ENCODE data around the gene DNMT1.

Gene DNMT1

DNA sequence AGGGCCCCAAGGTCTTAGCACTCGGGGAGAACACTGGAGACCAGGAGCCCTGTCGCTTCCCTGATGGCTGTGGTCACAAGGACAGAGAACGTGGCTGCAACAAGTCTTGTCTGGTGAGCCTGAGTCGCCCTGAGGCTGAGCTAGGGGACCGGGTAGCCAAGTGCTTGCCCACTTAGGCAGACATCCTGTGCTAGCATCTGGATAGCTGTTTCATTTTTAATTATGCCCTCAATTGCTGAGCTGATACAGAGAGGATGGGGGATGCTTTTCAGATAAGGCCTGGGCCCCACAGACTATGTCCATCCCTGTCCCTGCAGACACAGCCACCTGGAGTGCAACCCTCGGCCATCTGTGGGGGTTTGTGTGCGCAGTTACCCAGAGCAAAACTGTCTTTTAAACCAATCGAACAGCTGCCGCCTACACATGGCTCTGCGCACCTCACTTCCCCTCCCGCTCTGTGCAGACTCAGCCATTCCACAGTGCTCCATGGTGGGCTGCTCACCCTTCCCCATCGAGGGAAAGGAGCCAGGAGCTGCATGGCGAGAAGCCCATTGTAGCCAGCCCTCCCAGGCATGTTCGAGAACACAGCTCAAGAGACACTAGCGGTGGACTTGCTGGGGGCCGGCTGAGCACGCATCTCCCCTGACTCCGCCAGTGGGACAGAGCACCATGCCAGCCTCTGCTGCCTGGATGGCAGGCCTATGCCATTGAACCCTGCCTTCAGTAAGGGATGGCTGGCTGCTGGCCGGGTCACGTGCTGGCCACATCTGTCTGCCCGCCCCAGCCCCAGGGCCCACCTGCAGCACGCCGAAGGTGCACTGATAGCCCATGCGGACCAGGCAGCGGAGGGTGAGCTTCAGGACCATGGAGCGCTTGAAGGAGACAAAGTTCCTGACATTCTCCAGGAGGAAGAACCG lies 55.6 kb downstream of the DNMT1 start:
- DNase-seq, result no peak

DNA sequence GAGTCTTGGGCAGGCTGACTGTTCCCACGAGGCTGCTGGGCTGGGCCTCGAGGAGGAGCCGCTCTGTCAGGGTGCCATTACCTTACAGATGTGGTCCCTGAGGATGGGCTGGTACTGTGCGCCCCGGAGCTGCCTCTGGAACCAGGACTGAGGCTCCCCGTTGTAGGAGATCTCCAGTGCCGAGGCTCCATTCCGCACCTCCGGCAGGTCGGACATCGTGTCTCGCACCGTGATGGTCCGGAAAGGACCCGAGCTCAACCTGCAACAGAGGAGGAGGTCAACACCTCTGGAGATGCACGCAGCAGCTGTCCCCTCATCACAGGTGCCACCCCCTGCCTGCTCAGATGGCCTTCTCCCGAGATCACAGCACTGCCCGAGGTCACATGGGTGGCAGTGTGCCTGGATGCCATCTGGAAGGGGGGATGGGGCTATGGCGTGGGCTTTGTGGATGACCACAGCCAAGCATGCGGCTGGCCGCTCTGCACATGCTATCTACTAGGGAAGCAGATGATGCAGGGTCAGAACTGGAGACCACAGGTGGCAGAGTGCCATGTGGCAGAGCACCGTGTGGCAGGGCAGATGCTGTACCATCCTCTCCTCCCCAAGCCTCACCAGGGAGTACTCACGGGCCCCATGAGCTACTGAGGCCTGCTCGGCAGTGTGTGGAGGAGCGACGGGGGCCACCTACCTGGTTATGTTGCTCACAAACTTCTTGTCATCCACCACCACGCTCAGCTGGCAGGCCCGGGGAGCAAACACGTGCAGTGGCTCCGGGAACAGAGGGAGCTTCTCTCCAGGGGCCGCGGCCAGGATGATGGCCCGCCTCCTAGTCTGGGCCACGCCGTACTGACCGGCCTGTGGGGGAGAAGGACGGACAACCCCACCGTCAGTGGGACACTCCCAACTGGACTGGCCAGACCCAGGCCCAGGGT lies 56.7 kb downstream of the DNMT1 start:
- no peak for DNase-seq

DNA sequence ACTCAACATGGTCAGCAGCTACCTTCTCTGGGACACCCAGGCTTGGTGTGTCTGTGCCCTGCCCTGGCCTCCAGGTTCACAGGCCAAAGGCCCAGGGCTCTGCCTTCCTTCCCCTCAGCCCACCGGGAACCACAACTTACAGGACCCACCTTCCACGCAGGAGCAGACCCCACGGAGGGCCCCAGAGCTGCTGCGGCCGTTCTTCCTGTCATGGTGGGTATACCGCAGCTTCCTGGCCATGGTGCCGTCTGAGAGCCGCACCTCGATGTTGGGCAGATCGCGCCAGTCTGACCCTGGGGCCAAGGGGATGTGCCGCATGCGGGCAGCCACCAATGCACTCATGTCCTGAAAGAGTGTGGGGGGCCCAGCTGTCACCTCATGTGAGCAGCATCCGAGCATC lies 57.8 kb downstream of the DNMT1 start:
- DNase-seq, result no peak

DNA sequence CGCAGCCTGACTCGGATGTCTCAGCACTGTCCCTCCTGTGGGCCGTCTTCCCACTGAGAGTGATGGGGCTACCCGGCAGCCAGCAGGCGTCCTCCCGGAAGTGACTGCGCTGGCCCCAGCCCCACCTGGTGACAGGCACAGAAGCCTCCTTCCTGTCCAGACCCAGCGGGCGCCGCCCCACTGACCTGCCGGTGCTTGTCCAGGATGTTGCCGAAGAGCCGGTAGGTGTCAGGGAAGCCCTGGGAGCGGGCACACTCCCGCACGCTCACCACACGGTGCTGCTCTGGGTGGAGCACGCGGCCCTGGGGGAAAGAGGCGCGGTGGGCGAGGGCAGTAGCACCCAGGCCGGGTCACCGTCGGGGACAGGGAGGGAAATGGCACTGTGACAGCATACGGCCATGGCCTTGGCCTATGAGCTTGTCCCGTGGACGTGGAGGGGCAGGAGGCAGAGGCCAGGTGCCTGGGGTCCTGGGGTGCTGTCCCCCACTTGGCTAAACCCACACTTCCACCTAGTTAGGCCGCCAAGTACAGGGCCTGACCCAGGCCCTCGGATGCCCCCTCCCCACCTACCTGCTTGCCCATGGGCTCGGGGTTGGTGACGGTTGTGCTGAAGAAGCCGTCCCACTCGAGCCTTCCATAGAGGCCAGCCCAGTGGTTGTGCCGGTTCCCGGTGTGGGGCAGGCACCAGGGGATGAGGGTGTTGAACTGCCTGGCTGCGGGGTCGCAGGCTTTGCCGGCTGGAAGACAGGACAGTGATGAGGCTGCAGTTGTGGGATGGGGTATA lies 59.0 kb downstream of the DNMT1 start:
- DNase-seq, result no peak

DNA sequence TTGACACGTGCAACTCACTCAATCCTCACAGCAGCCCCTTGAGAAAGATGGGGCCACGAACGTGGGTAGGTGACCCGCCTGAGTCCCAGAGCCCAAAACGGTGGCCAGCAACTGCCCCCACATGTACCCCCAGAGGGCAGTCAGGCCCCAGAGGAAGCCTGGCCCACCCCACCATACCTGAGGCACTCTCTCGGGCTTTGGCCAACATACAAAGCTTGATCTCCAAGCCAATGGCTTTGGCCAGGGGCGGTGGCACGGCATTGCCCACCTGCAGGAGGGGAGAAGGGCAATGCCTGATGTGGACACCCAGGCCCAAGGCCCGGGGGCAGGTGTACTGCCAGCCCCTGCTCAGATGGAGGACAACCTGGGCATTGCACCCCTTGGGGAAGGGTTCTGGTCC lies 60.7 kb downstream of the DNMT1 start:
- DNase-seq, result no peak

DNA sequence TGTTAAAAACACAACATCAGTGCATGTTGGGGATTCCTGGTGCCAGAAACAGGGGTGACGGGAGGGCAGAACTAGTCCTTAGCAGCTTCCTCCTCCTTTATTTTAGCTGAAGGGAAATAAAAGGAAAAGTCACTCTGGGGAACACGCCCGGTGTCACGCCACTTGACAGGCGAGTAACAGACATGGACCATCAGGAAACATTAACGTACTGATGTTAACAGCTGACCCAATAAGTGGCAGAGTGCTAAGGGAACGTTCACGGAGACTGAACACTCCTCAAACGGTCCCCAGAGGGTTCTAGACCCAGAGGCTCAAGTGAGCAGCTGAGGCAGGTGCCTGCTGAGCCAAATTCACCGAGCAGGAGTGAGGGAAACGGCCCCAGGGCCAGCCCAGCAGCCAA lies 61.2 kb downstream of the DNMT1 start:
- no peak for DNase-seq

DNA sequence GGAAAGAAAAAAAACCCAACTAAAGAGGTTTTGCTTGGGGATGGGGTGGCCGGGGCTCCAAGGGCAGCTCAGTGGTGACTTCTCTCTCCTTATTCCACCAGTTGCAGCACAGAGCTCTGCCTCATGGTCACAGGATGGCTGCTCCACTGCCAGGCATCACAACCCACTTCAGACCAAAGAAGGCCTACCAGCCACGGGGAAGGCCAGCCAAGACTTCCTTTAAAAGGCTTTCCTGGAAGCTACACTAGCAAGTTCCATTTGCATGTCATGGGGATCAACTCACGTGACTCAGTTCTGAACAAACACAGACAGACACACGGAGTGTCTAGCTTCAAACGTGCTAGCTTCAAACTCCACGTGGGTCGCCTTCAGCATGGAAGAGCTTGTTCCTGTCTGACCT lies 61.8 kb downstream of the DNMT1 start:
- no peak for DNase-seq

DNA sequence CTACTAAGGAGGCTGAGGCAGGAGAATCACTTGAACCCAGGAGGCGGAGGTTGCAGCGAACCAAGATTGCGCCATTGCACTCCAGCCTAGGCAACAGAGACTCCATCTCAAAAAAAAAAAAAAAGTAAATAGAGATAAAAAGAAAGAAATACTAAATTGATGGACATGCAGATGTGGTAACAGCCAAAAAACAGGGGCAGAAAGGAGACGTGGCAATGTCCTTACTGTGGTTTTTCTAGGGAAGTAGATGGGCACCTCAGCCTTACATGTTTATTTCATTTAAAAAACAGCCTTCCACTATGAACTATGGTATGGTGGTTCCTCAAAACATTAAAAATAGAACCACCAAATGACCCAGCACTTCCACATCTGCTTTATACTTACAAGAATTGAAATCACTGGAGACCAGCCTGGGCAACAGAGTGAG lies 68.5 kb downstream of the DNMT1 start:
- DNase-seq, result no peak

DNA sequence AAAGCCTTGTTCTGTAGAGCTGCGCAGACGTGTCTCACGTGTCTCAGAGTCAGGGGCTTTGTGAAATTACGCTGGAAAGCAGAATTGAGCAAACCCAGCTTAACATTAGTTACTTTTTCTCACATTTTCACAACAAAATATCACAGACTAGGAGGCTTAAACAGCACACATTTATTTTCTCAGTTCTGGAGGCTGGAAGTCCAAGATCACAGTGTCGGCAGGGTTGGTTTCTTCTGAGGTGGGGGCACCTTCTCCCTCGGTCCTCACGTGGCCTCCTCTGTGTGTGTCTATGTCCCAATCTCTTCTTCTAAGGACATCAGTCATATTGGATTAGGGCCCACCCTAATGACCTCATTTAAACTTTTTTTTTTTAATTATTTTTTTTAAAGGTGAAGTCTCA lies 70.3 kb downstream of the DNMT1 start:
- DNase-seq, result no peak

DNA sequence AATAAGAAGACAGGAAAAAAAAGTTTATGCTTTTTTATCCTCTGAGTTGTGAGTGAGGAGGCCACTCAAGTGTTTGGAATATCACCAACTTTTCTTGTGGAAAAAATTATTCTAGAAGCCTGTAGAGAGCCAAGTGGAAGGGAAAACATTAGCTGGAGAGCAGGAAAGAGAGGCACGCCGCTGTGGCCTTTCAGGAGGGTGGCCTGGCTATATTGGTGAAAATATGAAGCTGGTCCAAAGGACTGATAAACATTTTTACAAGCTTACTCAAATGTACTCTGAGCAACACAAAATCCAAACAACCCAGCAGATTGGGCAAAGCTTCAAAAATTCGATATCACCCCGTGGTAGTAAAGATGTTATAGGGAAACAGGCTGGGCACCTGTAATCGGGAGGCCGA lies 72.7 kb downstream of the DNMT1 start:
- DNase-seq, result no peak

DNA sequence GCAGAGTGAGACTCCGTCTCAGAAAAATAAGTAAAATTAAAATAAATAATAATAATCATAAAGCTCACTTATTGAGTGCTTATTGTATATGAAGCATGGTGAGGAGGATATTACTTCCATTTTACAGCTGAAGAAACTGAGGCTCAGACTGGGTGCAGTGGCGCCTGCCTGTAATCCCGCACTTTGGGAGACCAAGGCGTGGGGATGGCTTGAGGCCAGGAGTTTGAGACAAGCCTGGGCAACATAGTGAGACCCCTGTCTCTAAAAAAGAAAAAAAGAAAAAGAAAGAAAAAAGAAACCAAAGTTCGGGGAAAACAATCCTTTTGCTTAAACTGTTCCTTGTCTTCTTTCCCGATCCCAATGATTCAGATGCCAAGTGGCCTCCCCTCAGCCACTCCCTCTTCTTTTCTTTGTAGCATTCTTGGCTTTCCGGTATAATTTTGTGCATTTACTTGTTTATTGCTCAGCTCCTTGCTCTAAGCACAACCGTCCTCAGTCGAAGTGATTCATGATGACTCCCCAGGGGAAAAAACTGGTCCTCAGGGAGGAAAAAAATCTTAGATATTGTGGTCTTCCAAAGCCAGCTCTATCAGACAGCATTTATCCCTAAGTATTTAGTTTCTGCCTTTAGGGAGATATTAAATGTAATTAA lies 74.1 kb downstream of the DNMT1 start:
- no peak for DNase-seq

DNA sequence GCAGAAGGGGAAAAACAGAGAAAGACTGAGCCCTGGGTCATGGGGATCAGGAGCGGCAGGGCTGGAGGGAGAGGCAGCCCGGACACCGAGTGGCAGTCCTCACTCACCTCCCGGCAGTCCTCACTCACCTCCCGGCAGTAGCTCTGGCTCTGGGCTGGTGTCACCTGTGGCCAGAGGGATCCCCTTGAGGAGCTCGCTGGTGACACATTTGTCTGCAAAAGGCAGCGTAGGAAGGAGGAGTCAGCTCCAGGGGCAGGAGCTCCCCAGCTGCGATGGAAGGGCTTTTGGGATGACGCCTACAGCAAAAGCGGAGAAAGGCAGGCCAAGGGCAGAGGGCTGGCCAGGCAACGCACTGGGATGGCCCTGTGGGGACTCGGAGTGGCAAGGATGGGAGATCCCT lies 75.8 kb downstream of the DNMT1 start:
- no peak for DNase-seq

DNA sequence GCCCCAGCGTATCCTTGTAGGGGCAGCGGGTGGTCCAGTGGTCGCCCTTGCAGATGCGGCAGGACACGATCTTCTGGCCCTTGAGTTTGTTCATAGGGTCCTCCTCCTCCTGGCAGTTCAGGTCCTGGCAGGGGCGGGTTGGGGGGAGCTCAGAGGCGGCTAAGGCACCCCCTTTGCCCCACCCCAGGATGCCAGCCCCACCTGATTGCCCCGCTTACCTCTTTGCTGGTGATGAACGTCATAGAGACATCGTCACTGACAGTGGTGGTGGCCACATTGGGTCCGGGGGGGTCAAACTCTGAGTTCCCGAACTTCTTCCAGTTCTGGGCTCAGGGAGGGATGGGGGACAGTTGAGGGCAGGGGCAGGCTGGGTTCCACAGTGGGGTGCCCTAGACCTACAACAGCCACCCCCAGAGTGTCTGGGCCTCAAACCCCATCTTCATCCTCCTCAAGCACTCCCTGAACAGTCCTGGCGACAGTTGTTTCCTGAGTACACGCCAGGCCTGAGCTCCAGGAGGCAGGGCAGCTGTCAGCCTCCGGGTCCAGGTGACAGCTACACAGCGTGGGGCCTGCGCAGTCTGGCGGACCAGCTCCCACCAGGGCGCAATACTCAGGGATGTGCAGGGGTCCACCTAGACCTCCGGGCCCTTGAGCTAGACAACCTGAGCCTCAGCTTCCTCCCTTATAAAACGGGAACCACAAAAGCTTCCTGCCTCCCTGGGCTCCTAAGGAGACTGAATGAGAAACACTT lies 77.7 kb downstream of the DNMT1 start:
- no peak for DNase-seq

DNA sequence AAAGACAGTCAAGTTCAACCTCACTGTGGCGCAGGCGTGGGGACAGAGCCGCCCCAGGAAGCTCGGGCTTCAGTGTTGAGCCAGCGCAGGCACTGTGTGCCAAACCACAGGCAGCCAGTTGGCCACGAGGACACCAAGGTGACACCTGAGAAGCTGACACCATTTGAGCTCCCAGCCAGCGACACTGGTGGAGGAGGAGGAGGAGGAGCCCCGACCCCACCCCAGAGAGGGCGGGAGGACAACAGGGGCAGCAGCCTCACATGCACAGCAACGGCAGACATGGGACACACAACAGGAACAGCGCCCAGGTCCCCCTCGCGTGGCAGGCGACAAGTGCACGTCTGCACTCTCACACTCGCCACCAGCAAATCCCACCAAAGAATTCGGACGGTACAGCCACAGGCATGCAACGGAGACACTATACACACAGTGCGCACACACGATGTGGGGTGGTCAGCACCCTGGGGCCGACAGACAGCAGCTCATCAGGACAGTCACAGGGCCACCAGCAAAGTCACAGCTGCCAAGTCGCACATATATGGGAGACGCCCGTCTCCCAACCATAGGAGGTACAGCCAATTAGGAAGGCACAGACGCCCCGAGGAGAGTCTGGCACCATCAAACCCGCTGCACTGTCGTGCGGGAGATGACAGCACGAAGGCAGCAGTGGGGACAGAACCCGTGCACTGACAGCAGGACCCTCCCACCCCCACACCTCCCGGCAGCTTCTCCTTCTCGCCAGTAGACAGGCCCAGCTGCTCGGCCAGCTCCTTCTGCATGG lies 78.5 kb downstream of the DNMT1 start:
- peak; percentile 18 for DNase-seq

DNA sequence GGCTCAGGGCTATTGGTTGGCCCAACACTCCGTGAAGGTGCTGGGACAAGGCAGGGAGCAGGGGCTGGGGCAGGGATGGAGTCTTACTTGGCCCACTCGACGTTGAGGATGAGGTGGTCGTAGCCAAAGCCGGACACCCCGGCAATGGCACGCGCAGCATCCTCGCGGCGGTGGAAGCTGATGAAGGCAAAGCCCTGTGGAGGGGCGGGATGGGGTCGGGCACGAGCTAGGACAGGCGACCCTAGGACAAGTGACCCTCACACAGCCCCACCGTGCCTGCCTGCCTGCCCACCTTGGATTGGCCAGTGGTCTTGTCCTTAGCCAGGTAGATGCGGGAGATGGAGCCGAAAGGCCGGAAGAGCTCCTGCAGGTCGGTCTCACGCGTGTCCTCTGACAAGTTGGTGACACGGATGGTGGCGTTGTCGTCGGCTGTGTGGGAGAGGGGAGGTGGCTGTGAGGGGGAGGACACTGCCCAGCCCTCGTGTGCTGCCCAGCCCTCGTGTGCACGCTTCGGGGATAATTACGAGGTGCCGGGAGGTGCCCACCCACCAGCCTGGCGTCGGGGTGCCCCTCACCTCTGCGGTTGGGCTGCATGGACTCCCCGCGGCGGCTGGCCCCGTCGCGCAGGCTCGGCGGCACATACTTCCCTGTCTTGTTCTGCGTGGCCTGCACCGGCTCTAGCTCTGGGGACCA lies 79.2 kb downstream of the DNMT1 start:
- DNase-seq, result peak; percentile 35

DNA sequence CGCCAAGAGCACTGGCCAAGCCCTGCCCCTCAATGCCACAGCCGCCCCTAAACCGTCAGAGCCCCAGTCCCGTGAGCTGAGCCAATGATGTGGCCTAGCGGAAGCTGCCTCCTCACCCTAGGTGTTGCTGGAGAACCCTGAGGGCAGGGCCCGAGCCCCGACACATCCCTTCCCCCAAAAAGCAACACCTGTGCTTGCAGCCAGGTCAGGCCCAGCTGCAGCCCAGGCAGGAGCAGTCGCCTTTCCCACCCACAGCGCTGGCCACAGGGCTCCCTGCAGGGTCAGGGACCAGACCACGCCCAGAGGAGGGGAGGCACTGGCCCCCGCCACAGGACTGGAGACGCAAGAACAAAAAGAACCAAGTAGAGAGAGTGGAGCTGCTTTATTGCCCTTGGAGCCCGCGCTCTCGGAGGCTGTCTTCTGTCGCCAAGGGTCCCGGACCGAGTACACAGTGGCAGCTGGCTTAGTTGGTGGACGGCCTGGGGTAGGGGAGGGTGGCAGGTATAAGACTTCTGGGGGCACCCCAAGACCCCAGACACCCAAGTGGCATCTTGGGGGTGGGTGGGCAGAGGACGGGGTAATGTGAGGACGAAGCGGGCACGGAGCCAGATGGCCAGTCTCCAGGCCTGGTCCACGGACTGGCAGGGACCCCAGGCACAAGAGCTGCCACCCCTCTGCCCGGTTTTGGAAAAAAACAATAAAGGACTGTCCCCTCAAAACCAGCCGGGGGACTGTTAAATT lies 79.9 kb downstream of the DNMT1 start:
- peak; percentile 34 for DNase-seq

DNA sequence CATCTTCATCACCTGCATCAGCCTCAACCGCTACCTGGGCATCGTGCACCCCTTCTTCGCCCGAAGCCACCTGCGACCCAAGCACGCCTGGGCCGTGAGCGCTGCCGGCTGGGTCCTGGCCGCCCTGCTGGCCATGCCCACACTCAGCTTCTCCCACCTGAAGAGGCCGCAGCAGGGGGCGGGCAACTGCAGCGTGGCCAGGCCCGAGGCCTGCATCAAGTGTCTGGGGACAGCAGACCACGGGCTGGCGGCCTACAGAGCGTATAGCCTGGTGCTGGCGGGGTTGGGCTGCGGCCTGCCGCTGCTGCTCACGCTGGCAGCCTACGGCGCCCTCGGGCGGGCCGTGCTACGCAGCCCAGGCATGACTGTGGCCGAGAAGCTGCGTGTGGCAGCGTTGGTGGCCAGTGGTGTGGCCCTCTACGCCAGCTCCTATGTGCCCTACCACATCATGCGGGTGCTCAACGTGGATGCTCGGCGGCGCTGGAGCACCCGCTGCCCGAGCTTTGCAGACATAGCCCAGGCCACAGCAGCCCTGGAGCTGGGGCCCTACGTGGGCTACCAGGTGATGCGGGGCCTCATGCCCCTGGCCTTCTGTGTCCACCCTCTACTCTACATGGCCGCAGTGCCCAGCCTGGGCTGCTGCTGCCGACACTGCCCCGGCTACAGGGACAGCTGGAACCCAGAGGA lies 80.6 kb downstream of the DNMT1 start:
- DNase-seq, result peak; percentile 26

DNA sequence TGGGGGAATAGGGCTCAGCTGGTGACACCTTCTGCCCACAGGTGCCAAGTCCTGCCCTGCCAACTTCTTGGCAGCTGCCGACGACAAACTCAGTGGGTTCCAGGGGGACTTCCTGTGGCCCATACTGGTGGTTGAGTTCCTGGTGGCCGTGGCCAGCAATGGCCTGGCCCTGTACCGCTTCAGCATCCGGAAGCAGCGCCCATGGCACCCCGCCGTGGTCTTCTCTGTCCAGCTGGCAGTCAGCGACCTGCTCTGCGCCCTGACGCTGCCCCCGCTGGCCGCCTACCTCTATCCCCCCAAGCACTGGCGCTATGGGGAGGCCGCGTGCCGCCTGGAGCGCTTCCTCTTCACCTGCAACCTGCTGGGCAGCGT lies 81.2 kb downstream of the DNMT1 start:
- no peak for DNase-seq

Measured in NCI-H82 (cell line).